Fibroblast of gingiva (primary cell): Measurements from ENCODE around the gene CNTNAP3.
"Not testable (repeated sequence)": the region's sequence is repeated elsewhere in the genome, so short reads cannot be mapped to it uniquely, and the experiment has no call there.

ENCODE experiments used
- DNase-seq: peaks from one replicate; pipeline ENCODE4 v3.0.0-alpha.2; 2011; ENCODE audit warnings: low read depth

Gene CNTNAP3

GRCh38 chr9:39067683-39068082, 220.3 kb downstream of the CNTNAP3 start:
- DNase-seq = not testable (repeated sequence)

GRCh38 chr9:39062966-39063365, 225.0 kb downstream of the CNTNAP3 start:
- DNase-seq = peak; percentile 56

- DNase-seq = not testable (repeated sequence)
These were observed 233.5 kb downstream of the CNTNAP3 start for GRCh38 chr9:39054453-39054852.

GRCh38 chr9:39046833-39047232, 241.1 kb downstream of the CNTNAP3 start:
- DNase-seq = not testable (repeated sequence)

- DNase-seq = not testable (repeated sequence)
These were observed 245.6 kb downstream of the CNTNAP3 start for GRCh38 chr9:39042352-39042803.

GRCh38 chr9:39041774-39042173, 246.2 kb downstream of the CNTNAP3 start:
- DNase-seq = not testable (repeated sequence)

- not testable (repeated sequence) for DNase-seq
These were observed 248.8 kb downstream of the CNTNAP3 start for GRCh38 chr9:39039148-39039547.

- DNase-seq = not testable (repeated sequence)
These were observed 249.7 kb downstream of the CNTNAP3 start for GRCh38 chr9:39038221-39038620.

GRCh38 chr9:39033849-39034248, 254.1 kb downstream of the CNTNAP3 start:
- DNase-seq = not testable (repeated sequence)

- not testable (repeated sequence) for DNase-seq
These were observed 257.6 kb downstream of the CNTNAP3 start for GRCh38 chr9:39030204-39031019.

GRCh38 chr9:39028855-39029254, 259.1 kb downstream of the CNTNAP3 start:
- DNase-seq = not testable (repeated sequence)

- DNase-seq = not testable (repeated sequence)
These were observed 259.8 kb downstream of the CNTNAP3 start for GRCh38 chr9:39028168-39028567.

GRCh38 chr9:39025911-39026588, 261.9 kb downstream of the CNTNAP3 start:
- DNase-seq = not testable (repeated sequence)
